HCT116 (cell line): ENCODE measurements around the gene TDRD12. TPM values are rescaled to one million over a fixed set of nuclear protein-coding genes. Genes with fewer than 3 reads are reported as not detected.

Source experiments
- ATAC-seq: fragments of 200-7000 bp; cut with Tn5 transposase; 2 replicates; pipeline ENCODE4 v1.9.1; 2020; ENCODE audit warnings: mild to moderate bottlenecking, moderate library complexity
- BruUV-seq: library from RNA; stranded (reverse); fragments of 400-500 nt; replicated peaks from 2 replicates; lab custom pipeline; 2021; lab: Mats Ljungman, UMichigan
- CTCF ChIA-PET: fragments of 300-600 bp; sonication (Branson Sonifier 250); formaldehyde crosslinking; loops from one replicate; lab custom pipeline; 2021; ENCODE audit warnings: antibody characterized with exemption; lab: Charles Lee
- POLR2A ChIA-PET: fragments of 300-600, 350-600 bp; sonication (Branson Sonifier 250); formaldehyde crosslinking; loops from one replicate; lab custom pipeline; 2021; ENCODE audit warnings: antibody characterized with exemption; lab: Charles Lee
- RAD21 ChIA-PET, 2 experiments: fragments of 300-600 bp; sonication (Branson Sonifier 250); formaldehyde crosslinking; loops; one replicate each; lab custom pipeline; 2023; ENCODE audit warnings: low total read pairs in 2 of 2; ENCODE audit not compliant: uncharacterized antibody in 2 of 2, unreplicated experiment in 2 of 2, low non-redundant PET in 1 of 2; lab: Charles Lee
- DNase-seq: peaks from one replicate; pipeline ENCODE4 v3.0.0-alpha.2; 2010; ENCODE audit warnings: low read depth, low spot score
- H2AFZ ChIP-seq: fragments of 200-600 bp; shearing (Covaris generic), sonication (generic); 2 replicates; pipeline ENCODE4 v1.6.1; 2017; ENCODE audit warnings: low read depth, mixed run types, mixed read lengths, antibody characterized with exemption, low read length; ENCODE audit not compliant: poor library complexity, severe bottlenecking
- H3K27ac ChIP-seq: 2 replicates; pipeline ENCODE4 v1.5.1; 2012; ENCODE audit warnings: low read depth, low read length
- H3K27me3 ChIP-seq: fragments of 200-600 bp; sonication (generic); 2 replicates; pipeline ENCODE4 v1.6.1; 2016; ENCODE audit warnings: mixed run types, low read length, mixed read lengths; ENCODE audit not compliant: insufficient read depth
- H3K36me3 ChIP-seq, 2 experiments: fragments of 200-500 bp in 1 of 2; fragments of 200-600 bp in 1 of 2; sonication (Bioruptor generic) in 1 of 2; sonication (generic) in 1 of 2; 2 replicates each; pipeline versions ENCODE4 v1.5.1 to v1.6.1; 2014 to 2016; ENCODE audit warnings: low read length in 2 of 2, inconsistent platforms in 1 of 2, mixed read lengths in 1 of 2, mixed run types in 1 of 2; ENCODE audit not compliant: insufficient read depth in 2 of 2, control insufficient read depth in 1 of 2
- H3K4me1 ChIP-seq, 2 experiments: fragments of 200-600 bp in 1 of 2; sonication (generic) in 1 of 2; 2 replicates each; pipeline versions ENCODE4 v1.5.1 to v1.6.1; 2012 to 2017; ENCODE audit warnings: low read length in 2 of 2, inconsistent platforms in 1 of 2, mild to moderate bottlenecking in 1 of 2, mixed read lengths in 1 of 2, mixed run types in 1 of 2, moderate library complexity in 1 of 2; ENCODE audit not compliant: insufficient read depth in 2 of 2, control insufficient read depth in 1 of 2
- H3K4me2 ChIP-seq: fragments of 200-600 bp; sonication (generic); 2 replicates; pipeline ENCODE4 v1.6.1; 2017; ENCODE audit warnings: mixed run types, low read length, mixed read lengths
- H3K4me3 ChIP-seq, 2 experiments: fragments of 200-600 bp in 1 of 2; sonication (generic) in 1 of 2; replicated peaks in 1 of 2; 2 replicates each; pipeline ENCODE4 v1.5.1; 2011 to 2016; ENCODE audit warnings: low read length in 2 of 2, control low read depth in 1 of 2, low read depth in 1 of 2, mild to moderate bottlenecking in 1 of 2, mixed read lengths in 1 of 2, mixed run types in 1 of 2
- H3K79me2 ChIP-seq: fragments of 200-600 bp; sonication (generic); 2 replicates; pipeline ENCODE4 v1.6.1; 2017; ENCODE audit warnings: mild to moderate bottlenecking, mixed run types, low read length, moderate library complexity, mixed read lengths; ENCODE audit not compliant: insufficient read depth
- H3K9ac ChIP-seq: fragments of 200-600 bp; sonication (generic); 2 replicates; pipeline ENCODE4 v1.6.1; 2016; ENCODE audit warnings: low read length, mixed read lengths
- H3K9me2 ChIP-seq: fragments of 200-600 bp; sonication (generic), shearing (Covaris generic); 2 replicates; pipeline ENCODE4 v1.6.1; 2017; ENCODE audit warnings: mixed run types, mild to moderate bottlenecking, moderate library complexity; ENCODE audit not compliant: insufficient read depth
- H3K9me3 ChIP-seq, 2 experiments: fragments of 200-500 bp in 1 of 2; fragments of 200-600 bp in 1 of 2; sonication (Bioruptor generic) in 1 of 2; sonication (generic) in 1 of 2; 2 replicates each; pipeline ENCODE4 v1.6.1; 2014 to 2017; ENCODE audit warnings: low read length in 2 of 2, mixed read lengths in 2 of 2, inconsistent platforms in 1 of 2, low read depth in 1 of 2, mild to moderate bottlenecking in 1 of 2, mixed run types in 1 of 2, moderate library complexity in 1 of 2; ENCODE audit not compliant: control insufficient read depth in 1 of 2, insufficient read depth in 1 of 2
- H4K20me1 ChIP-seq: fragments of 200-600 bp; sonication (generic), shearing (Covaris generic); 2 replicates; pipeline ENCODE4 v1.6.1; 2017; ENCODE audit warnings: mixed run types, mild to moderate bottlenecking, moderate library complexity; ENCODE audit not compliant: insufficient read depth
- CBX3 ChIP-seq: IDR thresholded peaks from 2 replicates; pipeline ENCODE4 v1.6.1; 2012; ENCODE audit warnings: low read depth
- CEBPB ChIP-seq: IDR thresholded peaks from 2 replicates; pipeline ENCODE4 v1.6.1; 2012; ENCODE audit warnings: low read depth
- ELF1 ChIP-seq: IDR thresholded peaks from 2 replicates; pipeline ENCODE4 v1.6.1; 2012; ENCODE audit warnings: low read depth, borderline replicate concordance
- EZH2 ChIP-seq: fragments of 200-600 bp; sonication (generic); IDR thresholded peaks from 2 replicates; pipeline ENCODE4 v1.6.1; 2017; ENCODE audit warnings: antibody characterized with exemption, mixed run types
- EZH2phosphoT487 ChIP-seq: fragments of 200-600 bp; IDR thresholded peaks from 2 replicates; pipeline ENCODE4 v1.6.1; 2018; ENCODE audit warnings: antibody characterized with exemption, borderline replicate concordance
- FOSL1 ChIP-seq: IDR thresholded peaks from 2 replicates; pipeline ENCODE4 v1.6.1; 2012; ENCODE audit warnings: low read depth
- JUND ChIP-seq: IDR thresholded peaks from 2 replicates; pipeline ENCODE4 v1.6.1; 2012
- POLR2A ChIP-seq: IDR thresholded peaks from 2 replicates; pipeline ENCODE4 v1.7.0; 2011; ENCODE audit warnings: borderline replicate concordance; ENCODE audit not compliant: insufficient read depth, insufficient read length; ENCODE audit errors: extremely low read depth
- POLR2AphosphoS5 ChIP-seq: IDR thresholded peaks from 2 replicates; pipeline ENCODE4 v1.6.1; 2011; ENCODE audit warnings: mild to moderate bottlenecking, low read depth, low read length, moderate library complexity
- RAD21 ChIP-seq: IDR thresholded peaks from 2 replicates; pipeline ENCODE4 v1.6.1; 2012; ENCODE audit warnings: low read depth, mild to moderate bottlenecking
- SIN3A ChIP-seq: IDR thresholded peaks from 2 replicates; pipeline ENCODE4 v1.6.1; 2012; ENCODE audit warnings: low read depth
- SP1 ChIP-seq: IDR thresholded peaks from 2 replicates; pipeline ENCODE4 v1.6.1; 2012; ENCODE audit warnings: low read depth
- SRF ChIP-seq: IDR thresholded peaks from 2 replicates; pipeline ENCODE4 v1.6.1; 2012; ENCODE audit warnings: low read depth
- TCF7L2 ChIP-seq: IDR thresholded peaks from 2 replicates; pipeline ENCODE4 v1.7.0; 2011; ENCODE audit warnings: borderline replicate concordance, inconsistent platforms; ENCODE audit not compliant: insufficient read depth, insufficient read length; ENCODE audit errors: extremely low read depth
- ZFX ChIP-seq: fragments of 450-650 bp; IDR thresholded peaks from 2 replicates; pipeline ENCODE4 v1.6.1; 2017
- ZNF274 ChIP-seq: fragments of 200-500 bp; sonication (Bioruptor generic); IDR thresholded peaks from 2 replicates; pipeline ENCODE4 v1.6.1; 2014; ENCODE audit warnings: mild to moderate bottlenecking, low read depth, low read length, inconsistent platforms
- intact Hi-C: fragments of 100-400 bp; cut with micrococcal nuclease; formaldehyde crosslinking; loops from 2 replicates; pipeline ENCODE4 v1.10.0; 2022
- total RNA-seq: library from RNA; stranded (reverse); gene quantifications from one replicate; pipeline ENCODE4 v1.2.1, GENCODE V29; 2021; ENCODE audit not compliant: unreplicated experiment
- TF ChIP-seq, protein P1 (sequence below): IDR thresholded peaks from 2 replicates; pipeline ENCODE4 v1.6.1; 2011; ENCODE audit warnings: mild to moderate bottlenecking, low read length, moderate library complexity; ENCODE audit not compliant: insufficient replicate concordance; ENCODE audit errors: extremely low read depth

The TDRD12 gene
- total RNA-seq, 1 experiment from 2014 or later, result 0.30 TPM

DNA sequence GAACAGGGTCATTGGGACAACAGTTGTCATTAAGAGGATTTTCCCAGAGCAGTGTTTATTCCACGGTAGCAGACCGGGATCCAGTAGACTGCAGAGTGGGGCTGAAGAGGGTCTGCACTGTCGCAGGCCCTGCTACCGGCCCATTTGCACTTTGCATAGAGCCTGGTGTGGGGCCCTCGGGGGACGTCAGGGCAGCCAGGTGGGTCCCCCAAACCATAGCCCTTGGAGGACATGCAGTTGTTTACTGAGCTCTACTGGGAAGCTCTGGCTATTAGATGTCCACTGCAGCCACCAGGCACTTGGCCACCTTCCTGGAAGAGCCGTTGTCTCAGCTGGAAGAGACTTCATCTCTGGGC, 104.2 kb downstream of the TDRD12 start:
- TF ChIP-seq, protein P1, sequence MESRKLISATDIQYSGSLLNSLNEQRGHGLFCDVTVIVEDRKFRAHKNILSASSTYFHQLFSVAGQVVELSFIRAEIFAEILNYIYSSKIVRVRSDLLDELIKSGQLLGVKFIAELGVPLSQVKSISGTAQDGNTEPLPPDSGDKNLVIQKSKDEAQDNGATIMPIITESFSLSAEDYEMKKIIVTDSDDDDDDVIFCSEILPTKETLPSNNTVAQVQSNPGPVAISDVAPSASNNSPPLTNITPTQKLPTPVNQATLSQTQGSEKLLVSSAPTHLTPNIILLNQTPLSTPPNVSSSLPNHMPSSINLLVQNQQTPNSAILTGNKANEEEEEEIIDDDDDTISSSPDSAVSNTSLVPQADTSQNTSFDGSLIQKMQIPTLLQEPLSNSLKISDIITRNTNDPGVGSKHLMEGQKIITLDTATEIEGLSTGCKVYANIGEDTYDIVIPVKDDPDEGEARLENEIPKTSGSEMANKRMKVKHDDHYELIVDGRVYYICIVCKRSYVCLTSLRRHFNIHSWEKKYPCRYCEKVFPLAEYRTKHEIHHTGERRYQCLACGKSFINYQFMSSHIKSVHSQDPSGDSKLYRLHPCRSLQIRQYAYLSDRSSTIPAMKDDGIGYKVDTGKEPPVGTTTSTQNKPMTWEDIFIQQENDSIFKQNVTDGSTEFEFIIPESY, result no peak
- no peak for TF ChIP-seq ZFX
- TF ChIP-seq SIN3A, result no peak
- no peak for TF ChIP-seq CEBPB
- no peak for TF ChIP-seq ZNF274
- no peak for TF ChIP-seq ELF1
- no peak for TF ChIP-seq SRF
- TF ChIP-seq JUND, result no peak
- no peak for TF ChIP-seq POLR2A
- no peak for TF ChIP-seq RAD21
- no peak for TF ChIP-seq CBX3
- no peak for TF ChIP-seq EZH2phosphoT487
- no peak for TF ChIP-seq SP1
- TF ChIP-seq POLR2AphosphoS5, result no peak
- no peak for TF ChIP-seq EZH2
- no peak for TF ChIP-seq FOSL1
- TF ChIP-seq TCF7L2, result no peak
- Histone ChIP-seq H3K27ac (no peak overlapping the region), H3K9ac (no peak overlapping the region), H3K4me2 (no peak overlapping the region), H3K4me3 (no peak overlapping the region), H3K9me2 (no peaks in the 10 kb centered on the region), H4K20me1 (no peaks in the 10 kb centered on the region), H3K4me1 (no peaks in the 10 kb centered on the region), H3K36me3 (no peaks in the 10 kb centered on the region), H3K27me3 (no peaks in the 10 kb centered on the region), H3K9me3 (no peaks in the 10 kb centered on the region), H3K79me2 (no peaks in the 10 kb centered on the region), H2AFZ (no peak overlapping the region)
- CTCF ChIA-PET, result no interaction called here
- intact Hi-C loops, result no loop called here
- no peak for ATAC-seq
- DNase-seq, result no peak
- POLR2A ChIA-PET, result no interaction called here
- RAD21 ChIA-PET, result no interaction called here
- BruUV-seq, result no TSS peak
